GM21367 (cell line): ENCODE measurements around the gene PCDH11X.
A peak's percentile ranks its signal among the peaks of the same experiment; 100 is the strongest.
"Not testable (repeated sequence)": the region's sequence is repeated elsewhere in the genome, so short reads cannot be mapped to it uniquely, and the experiment has no call there.

Experiments used
- ATAC-seq: cut with Tn5 transposase; IDR thresholded peaks from one replicate; pipeline ENCODE4 v1.9.1; 2021; ENCODE audit not compliant: unreplicated experiment

The PCDH11X gene

DNA sequence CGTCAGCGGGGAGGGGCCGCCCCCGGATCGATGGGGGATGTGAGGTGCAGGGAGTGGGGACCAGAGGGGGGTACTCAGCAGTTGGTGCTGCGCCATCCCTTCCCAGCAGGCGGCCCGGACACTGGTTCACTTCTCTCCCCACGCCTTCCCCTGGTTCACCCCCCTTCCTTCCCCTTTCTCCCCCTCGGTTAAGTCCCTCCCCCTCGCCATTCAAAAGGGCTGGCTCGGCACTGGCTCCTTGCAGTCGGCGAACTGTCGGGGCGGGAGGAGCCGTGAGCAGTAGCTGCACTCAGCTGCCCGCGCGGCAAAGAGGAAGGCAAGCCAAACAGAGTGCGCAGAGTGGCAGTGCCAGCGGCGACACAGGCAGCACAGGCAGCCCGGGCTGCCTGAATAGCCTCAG is at the start of gene PCDH11X:
Gene PCDH11X (plus strand): TSS at position 241 of the 400 bp plus-strand sequence. CDS start 56,130 bp downstream, outside the sequence.
- not testable (repeated sequence) for ATAC-seq

DNA sequence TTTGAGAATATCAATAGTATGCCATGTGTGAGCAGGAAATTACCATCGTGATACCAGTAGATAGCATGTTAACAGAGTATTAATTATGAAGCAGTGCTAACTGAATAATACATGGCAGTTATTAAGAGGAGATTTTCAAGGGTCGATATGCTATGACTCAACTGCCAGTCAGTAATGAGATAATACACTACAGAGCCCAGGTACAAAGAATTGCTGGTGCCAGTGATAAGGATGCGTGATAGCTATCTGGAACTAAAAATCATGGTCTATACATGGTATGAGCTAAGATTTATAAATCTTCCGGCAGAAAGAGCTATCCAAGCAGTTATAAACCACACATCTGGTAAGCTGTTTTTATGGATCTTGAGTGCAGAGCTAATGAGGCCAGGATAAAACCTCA is 31.7 kb upstream of the PCDH11X start:
- ATAC-seq: not testable (repeated sequence)

DNA sequence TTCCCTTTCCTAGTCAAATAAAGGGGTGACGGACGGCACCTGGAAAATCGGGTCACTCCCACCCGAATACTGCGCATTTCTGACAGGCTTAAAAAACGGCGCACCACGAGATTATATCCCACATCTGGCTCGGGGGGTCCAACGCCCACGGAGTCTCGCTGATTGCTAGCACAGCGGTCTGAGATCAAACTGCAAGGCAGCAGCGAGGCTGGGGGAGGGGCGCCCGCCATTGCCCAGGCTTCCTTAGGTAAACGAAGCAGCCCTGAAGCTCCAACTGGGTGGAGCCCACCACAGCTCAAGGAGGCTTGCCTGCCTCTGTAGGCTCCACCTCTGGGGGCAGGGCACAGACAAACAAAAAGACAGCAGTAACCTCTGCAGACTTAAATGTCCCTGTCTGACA is 26.2 kb upstream of the PCDH11X start:
- ATAC-seq: not testable (repeated sequence)

- peak; percentile 100 for ATAC-seq
Observed at GRCh38 chrX:91770619-91771488, 8.3 kb upstream of the PCDH11X start.

DNA sequence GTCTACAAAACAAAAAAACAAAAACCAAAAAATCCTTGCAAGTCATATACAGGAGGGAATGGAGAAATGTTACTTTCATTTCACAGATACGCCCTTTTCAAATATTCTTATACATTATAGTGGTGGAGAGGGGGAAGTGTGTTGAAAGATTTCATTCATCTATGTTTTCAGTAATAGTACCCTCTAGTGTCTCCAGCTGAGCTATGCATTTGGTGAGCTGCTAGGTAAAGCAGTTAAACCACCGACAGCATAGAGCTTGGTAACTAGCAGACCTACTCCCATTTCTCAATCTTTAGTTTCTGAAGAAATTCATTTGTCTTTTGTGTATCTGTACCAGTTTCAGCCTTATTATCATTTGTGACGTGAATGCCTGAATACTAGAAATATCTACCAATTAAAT is 5.2 kb upstream of the PCDH11X start:
- not testable (repeated sequence) for ATAC-seq

GRCh38 chrX:91780008-91780407 is 833 bp downstream of the PCDH11X start:
- ATAC-seq: not testable (repeated sequence)

- not testable (repeated sequence) for ATAC-seq
Observed at GRCh38 chrX:91780698-91781097, 1.5 kb downstream of the PCDH11X start.

- not testable (repeated sequence) for ATAC-seq
Observed at GRCh38 chrX:91781553-91782298, 2.6 kb downstream of the PCDH11X start.

- not testable (repeated sequence) for ATAC-seq
Observed at GRCh38 chrX:91782825-91783224, 3.6 kb downstream of the PCDH11X start.

DNA sequence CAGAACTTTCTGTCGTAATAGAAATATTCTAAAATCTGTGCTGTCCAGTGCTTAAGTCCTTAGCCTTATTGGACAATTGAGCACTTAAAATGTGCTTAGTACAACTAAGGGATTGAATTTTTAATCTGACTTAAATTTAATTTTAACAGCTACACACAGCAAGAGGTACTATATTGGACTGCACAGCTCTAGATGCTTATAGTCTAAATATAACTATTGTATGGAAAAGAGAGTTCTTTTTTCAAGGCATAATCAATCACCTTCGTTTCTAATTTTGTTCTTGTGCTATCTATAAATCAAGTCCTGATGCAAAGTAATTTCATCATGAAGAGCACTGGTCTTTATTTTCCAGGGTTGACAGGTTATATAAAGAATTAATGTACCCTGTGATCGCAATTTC is 38.4 kb downstream of the PCDH11X start:
- ATAC-seq: not testable (repeated sequence)

DNA sequence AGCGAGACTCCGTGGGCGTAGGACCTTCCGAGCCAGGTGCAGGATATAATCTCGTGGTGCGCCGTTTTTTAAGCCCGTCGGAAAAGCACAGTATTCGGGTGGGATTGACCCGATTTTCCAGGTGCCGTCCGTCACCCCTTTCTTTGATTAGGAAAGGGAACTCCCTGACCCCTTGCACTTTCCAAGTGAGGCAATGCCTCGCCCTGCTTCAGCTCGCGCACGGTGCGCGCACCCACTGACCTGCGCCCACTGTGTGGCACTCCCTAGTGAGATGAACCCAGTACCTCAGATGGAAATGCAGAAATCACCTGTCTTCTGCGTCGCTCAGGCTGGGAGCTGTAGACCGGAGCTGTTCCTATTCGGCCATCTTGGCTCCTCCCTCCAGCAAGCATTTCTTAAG is 46.1 kb downstream of the PCDH11X start:
- ATAC-seq: not testable (repeated sequence)
